Metanephros (tissue), 1 donor: ENCODE measurements around the gene ZBED1. TPM values are rescaled to one million over a fixed set of nuclear protein-coding genes. Genes with fewer than 3 reads are reported as not detected.

Experiments
- total RNA-seq: library from RNA; depleted of rRNA; stranded (reverse); fragments of >200 nt; gene quantifications from one replicate; pipeline ENCODE4 v1.2.3, GENCODE V29; 2014

The ZBED1 gene
- total RNA-seq: 48.8 TPM

DNA sequence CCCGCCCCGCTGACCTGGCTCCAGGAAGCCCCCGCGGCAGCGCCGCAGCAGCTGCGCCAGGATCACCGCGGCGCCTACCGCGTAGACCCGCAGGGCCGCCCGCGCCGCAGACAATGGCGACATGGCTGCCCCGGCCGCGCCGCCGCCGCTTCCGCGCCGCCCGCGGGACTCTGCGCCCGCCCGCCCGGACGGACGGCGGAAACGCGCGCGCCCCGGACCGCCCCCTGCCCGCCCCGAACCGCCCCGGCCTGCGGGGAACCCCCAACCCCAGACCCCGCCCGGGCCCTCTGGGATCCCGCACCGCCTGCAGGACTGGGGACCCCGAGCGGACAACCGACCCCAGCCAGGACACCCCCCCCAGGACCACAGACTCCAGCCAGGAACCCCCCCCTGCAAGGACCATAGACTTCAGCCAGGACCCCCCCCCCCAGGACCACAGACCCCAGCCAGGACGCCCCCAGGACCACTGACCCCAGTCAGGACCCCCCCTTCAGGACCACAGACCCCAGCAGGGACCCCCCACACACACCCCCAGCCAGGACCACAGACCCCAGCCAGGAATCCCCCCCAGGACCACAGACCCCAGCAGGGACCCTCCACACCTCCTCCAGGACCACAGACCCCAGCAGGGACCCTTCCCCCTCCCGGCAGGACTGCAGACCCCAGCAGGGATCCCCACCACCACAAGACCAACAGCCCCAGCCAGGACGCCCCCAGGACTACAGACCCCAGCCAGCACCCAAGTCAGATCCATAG is at the start of gene ZBED1, which contains the start of gene DHRSX:
Gene ZBED1 (minus strand): TSS at position 174 of the 756 bp plus-strand sequence. CDS start 10,257 bp downstream, outside the sequence.
Gene DHRSX (minus strand): TSS at position 174 of the 756 bp plus-strand sequence. CDS start 51 bp downstream, at position 123.

Other genes with a start within 250 kb of the ZBED1 start
- 27.2 TPM for gene DHRSX, start within 50 bp of the ZBED1 start, total RNA-seq
- gene CD99, start 190.3 kb upstream of the ZBED1 start, total RNA-seq: 85.2 TPM